HG03095 (cell line): ENCODE results near the gene PFDN6.
"Not testable (repeated sequence)": the region's sequence is repeated elsewhere in the genome, so short reads cannot be mapped to it uniquely, and the experiment has no call there.

Source experiments
- ATAC-seq: cut with Tn5 transposase; IDR thresholded peaks from one replicate; pipeline ENCODE4 v1.9.1; 2021; ENCODE audit warnings: moderate library complexity; ENCODE audit not compliant: unreplicated experiment

Gene PFDN6

DNA sequence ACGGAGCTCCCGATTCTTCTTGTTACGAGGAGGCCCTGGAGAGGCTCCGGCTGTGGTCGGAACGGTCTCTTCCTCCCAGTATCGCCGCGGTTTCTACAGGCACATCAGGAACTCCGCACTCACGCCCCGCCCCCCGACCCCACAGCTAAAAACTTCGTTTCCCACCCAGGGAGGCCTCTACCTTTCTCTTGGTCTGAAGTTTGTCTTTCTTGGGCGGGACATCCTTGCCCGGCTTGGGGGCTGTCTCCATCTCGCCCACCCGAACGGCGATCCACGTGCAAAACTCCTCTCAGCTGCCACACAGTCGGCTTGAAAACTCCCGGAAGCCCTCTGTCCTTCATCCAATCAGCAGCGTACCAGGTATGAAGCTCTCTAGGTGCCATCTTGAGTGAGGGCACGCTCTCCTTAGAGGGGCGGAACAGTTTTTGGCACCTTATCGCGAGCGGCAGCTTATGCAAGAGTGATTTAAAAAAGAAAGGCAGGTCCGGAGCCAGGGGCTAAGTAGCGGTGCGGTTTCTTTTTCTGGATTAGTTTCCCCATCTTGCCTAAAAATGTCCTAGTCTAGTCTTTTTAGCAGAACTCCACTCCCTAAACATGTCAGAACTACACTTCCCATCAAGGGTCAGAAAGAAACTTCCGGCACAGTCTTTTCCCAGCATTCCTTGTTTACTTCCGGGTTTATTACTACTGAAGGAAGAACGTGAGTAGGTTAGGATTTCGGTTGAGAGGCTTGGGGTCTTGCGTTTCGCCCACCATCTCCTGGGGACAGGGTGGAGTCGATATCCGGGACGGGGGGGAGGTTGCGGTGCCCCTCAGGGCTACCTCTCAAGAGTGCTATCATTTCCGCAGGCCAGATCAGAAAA, at the start of gene PFDN6, which contains the start of gene WDR46:
Gene PFDN6, plus strand, starts transcription at position 681 of the 863 bp plus-strand sequence. CDS start 256 bp downstream, outside the sequence.
Gene WDR46, minus strand, starts transcription at position 319 of the 863 bp plus-strand sequence. Its CDS starts 69 bp downstream, at position 250.
- peak; percentile 71 for ATAC-seq

DNA sequence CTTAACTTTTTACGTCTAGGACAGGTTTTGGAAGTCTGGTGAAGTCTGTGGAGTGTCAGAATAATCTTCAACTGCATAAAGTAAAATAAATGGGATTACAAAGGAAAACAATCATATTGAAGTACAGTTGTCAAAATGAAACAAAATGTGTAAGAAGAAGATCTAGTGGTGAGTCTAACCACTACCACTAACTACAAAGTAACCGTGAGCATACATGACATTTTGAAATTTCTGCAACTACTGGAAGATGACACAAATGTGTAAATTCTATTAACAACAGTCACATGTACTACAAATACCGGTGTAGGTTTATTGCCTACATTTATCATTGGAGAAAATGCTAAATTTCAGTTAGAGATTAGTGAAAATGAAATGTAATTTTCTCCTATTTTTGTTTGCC, 47.4 kb upstream of the PFDN6 start:
- no peak for ATAC-seq

DNA sequence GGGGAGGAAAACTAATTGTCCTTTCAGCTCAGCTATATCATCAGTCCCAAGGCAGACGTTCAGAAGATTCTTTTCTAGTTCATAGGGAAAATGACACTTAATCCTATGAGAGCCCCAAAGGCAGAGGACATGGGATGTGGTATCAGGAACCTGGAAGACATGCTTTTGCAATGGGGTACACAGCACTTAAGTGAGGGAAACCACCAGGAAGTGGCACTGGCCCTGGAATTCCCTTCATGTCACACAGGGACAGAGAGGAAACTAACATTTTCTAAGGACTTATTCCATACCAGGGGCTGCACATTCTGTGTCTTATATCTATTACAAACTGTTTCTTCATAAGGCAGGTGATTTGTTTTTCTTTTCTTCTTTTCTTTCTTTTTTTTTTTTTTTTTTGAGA, 45.9 kb upstream of the PFDN6 start:
- no peak for ATAC-seq

DNA sequence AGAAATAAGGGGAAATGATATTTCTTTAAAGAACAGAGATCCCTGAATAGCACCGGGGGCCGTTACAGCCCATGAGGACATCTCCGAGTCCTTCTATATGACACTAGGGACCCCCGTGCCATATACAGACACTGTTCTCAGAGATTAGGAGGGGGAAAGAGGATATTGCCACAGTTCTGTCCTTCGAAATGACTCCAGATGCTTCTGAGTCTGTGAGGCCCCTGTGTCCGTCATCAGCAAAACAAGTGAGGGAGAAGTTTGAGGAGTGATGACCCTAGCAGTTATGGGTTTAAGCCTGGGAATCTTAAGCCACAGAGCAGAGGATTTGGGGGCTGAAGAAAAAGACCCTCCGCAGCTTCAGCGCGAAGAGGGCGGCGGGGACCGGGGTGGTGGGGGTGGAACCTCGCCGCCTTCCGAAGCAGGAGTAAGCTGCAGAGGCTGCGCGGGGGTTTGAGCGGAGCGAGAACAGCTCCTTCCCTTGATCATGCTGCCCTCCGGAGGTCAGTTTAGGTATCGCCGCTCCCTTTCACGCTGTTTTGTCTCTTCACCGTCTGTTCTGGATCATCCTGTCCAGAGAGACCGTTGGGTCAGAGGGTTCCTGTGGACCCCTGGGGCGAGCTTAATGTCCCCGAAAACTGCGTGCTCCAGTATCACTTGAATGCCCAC, 41.3 kb upstream of the PFDN6 start:
- ATAC-seq, result no peak

DNA sequence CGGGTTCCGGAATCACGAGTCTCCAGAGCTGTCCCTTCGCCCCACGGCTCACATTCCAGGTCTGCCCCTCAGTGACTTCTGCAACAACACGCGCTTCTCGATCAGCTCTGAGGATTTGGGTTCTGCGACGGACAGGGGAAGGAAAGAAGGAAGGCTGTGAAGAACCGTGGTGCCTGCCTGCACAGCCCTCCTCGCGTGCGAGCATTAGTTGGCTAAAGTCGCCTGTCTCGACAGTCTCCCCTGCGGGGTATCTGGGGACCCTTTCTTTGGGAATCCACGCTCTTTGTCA, 40.8 kb upstream of the PFDN6 start:
- ATAC-seq, result no peak

DNA sequence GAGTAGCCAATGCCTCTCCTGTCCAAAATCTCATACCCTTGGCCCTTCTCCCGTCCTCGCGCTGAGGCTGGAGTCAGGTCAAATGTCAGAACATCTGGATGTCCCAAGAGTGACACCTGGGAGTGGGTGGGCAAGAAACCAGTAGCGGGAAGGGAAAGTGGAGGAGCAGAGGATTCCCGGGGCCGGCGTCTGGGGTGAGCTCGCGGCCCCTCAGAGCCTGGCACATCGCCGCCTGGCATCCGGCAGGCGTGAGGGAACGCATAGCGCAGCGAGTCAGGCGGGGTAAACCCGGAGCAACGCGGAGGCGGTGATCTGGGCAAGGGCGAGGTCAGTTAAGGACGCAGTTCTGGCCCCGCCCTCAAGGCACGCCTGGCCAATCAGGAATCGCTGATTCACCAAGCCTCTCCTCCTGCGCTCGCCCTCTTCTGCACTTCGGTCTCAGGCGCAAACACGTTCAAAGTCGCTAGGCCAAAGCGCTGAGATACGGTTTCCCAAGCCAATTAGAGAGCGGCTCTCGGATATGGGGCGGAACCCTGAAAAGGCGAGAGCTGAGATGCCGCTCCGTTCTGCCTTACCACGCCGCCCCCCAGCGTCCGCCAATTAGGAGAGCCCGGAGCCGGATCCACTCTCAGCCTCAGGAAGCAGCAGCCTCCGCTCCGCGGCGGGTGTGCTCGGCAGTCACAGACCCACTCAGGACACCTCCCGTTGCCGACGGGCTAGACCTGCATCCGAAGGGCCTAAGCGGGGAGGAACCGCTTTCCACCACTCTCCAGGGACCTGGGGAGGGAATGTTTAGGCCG, 40.3 kb upstream of the PFDN6 start:
- ATAC-seq, result peak; percentile 87

DNA sequence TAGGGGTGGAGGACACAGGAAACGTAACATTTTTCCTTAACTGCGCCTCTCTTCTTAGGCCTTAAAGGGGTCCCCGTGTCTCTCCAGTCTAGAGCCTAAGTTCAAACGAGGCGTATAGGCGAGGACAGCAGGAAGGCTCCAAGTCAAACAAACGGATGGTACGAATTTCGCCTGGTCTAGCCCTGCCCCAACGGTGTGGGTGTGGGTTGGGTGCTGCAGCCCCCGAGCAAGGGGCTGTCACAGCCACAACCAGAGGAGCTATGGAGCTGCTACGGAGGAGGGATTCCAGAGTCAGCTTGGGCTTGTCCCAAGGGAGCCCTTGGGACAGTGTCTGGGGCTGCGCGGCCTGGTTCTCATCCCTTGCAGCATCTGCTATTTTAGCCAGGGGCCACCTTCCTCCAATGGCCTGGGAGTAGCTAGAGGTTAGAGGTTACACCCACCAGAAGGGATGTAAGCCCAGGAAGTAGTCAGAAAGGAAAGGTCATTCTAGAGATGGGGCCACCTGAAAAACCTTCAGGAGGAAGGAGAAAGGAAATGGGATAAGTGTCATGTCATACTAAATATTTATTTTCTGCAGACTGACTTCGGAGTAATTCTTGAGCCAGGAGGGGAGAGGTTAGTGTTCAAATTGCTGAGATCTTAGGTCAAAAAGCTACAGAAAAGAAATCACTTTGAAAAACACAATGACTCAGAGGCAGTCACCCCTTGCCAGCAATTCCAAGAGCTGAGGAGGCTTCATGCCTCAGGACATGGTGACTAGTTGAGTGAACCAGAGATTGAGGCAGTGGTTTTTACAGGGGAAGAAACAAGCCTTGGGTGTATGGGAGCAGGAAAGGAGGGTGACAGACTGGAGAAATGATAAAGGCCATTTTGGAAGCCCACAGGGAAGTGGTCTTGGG, 39.4 kb upstream of the PFDN6 start:
- no peak for ATAC-seq

DNA sequence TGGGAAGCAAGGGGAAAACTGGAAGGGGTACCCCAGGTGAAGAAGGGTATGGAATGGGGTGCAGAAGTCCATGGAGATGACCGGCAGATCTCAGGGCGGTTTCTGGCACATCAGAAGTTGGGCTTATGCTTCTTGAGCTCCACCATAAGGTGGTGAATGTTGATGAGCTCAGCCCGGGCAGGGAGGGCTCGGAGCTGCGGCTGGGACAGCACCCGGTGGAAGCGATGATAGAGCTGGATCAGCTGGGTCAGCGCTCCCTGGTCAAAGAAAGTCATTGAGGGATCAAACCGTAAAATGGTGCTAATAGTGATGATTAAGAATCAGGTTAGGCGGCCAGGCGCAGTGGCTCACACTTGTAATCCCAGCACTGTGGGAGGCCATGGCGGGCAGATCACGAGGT, 38.7 kb upstream of the PFDN6 start:
- no peak for ATAC-seq

DNA sequence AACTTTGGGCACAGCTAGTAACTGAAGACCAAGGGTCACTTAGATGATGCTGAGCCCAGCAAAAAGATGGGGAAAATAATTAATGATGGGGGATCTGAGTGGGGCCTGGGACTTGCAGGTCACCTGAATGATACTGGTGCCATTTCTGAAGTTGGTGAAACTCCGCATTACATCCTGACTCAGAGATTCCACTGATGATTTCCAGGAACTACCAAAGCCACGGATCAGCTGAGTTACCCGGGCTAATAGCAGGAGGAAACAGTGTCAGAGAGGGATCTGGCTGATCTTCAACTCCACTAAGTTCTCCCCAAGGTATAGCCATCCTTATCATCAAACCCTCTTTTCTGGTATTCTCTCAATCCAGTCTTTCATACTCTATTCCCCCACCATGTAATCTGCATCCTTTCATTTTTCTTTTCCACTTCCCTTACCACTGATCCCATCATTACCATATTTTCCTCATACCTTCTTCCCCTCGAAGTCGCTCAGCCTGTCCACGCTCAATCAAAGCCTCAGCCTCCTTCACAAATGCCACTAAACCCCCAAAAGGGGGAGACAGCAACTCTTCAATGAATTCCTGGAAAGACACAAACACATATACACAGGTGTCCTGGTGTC, 37.9 kb upstream of the PFDN6 start:
- ATAC-seq, result no peak

DNA sequence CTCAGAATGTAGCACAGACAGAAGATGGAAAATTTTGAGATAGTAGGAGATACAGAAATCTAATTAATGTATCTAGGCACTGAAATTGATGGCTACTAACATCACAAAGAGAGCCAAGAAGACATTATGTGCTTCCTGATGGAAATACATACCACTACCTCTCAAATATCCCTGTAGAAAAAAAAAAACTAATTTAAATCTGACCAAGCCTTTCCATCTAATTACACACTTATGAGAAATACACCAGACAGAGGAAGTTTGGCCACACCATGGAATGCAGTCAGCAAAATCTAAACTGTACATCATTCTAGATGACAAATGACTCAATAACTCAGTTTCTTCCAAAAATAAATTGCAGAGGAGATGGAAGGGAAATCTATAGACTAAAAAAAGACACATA, 36.6 kb upstream of the PFDN6 start:
- no peak for ATAC-seq

DNA sequence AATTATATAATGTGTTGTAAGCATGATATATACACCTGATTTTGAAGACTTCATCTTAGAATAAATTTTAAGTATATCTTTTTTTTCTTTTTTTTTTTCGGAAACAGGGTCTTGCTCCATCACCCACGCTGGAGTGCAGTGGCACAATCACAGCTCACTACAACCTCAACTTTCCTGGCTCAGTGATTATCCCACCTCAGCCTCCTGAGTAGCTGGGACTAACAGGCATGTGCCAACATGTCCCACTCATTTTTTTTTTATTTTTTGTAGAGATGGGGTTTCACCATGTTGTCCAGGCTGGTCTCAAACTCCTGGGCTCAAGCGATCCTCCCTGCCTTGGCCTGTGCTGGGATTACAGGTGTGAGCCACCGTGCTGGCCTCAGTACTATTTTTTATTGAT, 34.8 kb upstream of the PFDN6 start:
- no peak for ATAC-seq

DNA sequence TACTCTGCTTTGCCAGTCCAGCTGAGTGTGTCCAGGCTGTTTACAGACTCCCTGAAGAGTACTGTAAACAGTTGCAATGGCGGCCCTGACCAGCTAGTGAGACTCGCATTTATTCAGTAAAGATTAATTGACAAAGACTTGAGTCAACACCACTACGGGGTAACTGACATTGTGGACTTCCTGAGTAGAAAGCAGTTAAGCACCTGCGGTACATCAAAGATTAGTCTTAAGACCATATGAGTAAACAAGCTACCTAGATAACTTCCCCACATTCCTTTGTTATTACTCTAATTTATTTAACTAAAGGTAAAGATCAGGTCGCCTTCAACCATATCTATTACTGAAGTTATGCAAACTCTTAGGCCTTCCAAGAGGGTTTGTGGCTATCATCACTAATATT, 30.4 kb upstream of the PFDN6 start:
- no peak for ATAC-seq

DNA sequence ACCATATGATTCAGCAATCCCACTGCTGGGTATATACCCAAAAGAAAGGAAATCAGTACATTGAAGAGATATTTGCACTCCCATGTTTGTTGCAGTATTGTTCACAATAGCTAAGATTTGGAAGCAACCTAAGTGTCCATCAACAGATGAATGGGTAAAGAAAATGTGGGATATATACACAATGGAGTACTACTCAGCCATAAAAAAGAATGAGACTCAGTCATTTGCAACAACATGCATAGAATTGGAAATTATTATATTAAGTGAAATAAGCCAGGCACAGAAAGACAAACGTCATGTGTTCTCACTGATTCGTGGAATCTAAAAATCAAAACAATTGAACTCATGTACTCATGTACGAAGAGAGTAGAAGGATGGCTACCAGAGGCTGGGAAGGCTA, 26.9 kb upstream of the PFDN6 start:
- ATAC-seq, result not testable (repeated sequence)

DNA sequence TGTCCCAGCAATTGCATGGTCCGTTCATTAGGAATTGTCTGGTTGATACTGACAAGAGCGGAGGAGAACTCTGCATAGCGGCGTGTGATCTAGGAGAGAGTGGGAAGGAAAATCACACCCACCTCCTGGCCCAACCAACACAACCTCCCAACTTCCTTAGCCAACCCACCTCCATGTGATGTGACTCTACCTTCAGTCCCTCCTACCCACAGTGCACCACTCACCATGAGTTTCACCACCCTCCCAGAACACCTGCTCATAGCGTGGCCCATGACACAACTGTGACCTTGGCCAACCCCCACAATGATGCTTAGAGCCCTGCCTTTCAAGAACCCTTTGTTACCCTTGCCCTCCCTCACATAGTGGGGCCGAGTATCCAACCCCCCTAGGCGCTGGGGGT, 25.4 kb upstream of the PFDN6 start:
- ATAC-seq, result no peak

DNA sequence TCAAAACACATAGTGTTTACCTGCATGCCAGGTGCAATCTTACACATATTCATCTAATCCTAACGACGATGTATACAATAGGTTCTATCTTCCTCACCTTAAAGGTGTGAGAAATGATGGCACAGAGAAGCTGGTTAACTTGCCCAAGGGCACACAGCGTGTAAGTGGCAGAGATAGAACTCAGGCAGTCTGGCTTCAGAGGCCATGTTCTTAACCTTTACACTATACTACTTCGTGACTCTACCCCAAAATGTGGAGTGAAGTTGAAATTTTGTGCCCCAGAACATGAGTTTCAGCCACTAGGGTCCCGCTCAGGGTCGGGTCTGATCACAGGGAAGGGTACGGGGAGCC, 18.3 kb upstream of the PFDN6 start:
- ATAC-seq, result peak; percentile 4

DNA sequence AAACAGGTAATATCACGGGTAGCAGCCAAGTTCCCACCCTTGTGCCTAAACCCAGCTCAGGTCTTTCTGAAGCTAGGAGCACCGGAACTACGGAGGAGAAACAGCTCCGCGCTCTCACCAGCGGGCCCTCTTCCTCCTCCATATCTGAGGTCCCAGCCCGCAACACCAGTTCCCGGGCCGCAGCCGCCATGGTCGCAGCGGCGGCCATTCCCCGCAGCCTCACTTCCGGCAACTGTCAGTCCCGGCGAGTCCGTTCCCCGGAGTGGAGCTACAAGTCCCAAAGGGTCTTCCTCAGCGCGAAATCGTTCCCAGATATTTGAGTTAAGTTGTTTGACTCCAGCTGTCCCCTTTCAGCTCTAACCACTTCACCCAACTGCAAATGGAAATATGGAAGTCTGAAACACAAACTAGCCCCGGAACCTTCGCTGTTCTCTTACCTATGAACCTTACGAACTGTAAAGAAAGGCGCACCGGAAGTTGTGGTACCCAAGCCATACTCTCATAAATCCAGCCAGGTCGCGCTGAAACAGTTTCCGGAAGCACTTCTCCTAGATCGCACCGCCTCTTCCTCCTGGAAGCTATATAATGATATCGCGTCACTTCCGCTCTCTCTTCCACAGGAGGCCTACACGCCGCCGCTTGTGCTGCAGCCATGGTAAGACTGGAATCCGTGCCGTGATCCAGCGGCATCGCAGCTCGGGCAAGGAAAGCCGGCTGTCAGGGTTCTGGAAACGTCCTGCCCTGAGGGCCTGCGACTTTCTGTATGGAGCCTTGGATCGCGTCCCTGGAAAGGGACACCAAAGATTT, 17.7 kb upstream of the PFDN6 start, which contains the start of the genes RPS18 and VPS52:
Gene RPS18, plus strand, starts transcription at position 608 of the 807 bp plus-strand sequence. Its CDS starts 45 bp downstream, at position 653.
Gene VPS52, minus strand, starts transcription at position 409 of the 807 bp plus-strand sequence. Its CDS starts 201 bp downstream, at position 208.
- peak; percentile 76 for ATAC-seq

DNA sequence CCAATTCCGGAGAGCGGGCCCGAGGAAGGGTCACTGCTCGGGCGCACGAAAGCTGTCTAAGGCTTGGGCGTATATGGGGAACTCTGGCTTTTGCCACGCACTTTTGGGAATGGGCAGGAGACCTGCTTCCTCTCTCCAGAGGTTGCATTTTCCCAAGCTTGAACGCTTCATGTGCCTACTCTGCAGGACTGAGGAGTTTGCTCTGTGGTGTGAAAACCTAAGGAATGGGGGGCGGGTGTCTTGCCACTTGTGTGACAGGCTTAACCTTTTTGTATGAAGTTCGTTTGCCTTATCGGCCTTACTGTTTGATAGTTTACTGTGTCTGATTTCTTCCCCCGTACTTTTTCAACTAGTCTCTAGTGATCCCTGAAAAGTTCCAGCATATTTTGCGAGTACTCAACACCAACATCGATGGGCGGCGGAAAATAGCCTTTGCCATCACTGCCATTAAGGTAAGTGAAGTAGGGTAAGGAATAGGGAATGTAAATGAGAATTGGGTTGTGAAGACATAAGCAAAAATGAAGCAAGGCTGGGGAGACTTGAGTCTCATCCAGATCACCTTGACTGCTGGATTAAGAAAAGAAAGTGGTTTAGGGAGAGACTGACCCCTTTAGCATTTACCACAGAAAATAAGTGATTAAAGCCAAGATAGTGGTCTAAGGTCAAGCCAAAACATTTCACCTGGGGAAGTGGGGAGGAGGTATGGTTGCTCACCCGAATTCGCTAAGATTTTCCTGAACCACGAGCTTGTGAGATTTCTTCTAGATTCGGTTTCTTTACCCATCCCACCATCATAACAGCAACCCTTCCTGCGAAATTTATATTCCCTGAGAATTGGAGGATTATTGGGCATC, 16.9 kb upstream of the PFDN6 start:
- no peak for ATAC-seq
